OCI-LY7 (cell line): ENCODE results near the gene MAGEB16. TPM values are rescaled to one million over a fixed set of nuclear protein-coding genes. Genes with fewer than 3 reads are reported as not detected.

Experiments used
- BruUV-seq: library from RNA; stranded (reverse); fragments of 400-500 nt; replicated peaks from 2 replicates; lab custom pipeline; 2021; lab: Mats Ljungman, UMichigan
- CTCF ChIA-PET: fragments of 300-600 bp; sonication (Branson Sonifier 250); formaldehyde crosslinking; loops from one replicate; lab custom pipeline; 2022; ENCODE audit warnings: antibody characterized with exemption; ENCODE audit not compliant: unreplicated experiment; lab: Charles Lee
- POLR2A ChIA-PET: fragments of 300-600 bp; sonication (Branson Sonifier 250); formaldehyde crosslinking; loops from one replicate; lab custom pipeline; 2022; ENCODE audit warnings: antibody characterized with exemption; lab: Charles Lee
- DNase-seq: peaks from one replicate; pipeline ENCODE4 v3.0.0-alpha.2; 2015; ENCODE audit warnings: low spot score
- H2AFZ ChIP-seq: fragments of 200-600 bp; sonication (generic), shearing (Covaris generic); 2 replicates; pipeline ENCODE4 v1.6.1; 2014; ENCODE audit warnings: mild to moderate bottlenecking, antibody characterized with exemption, low read length, moderate library complexity
- H3K27ac ChIP-seq: fragments of 200-600 bp; sonication (generic); 2 replicates; pipeline ENCODE4 v1.5.1; 2014; ENCODE audit warnings: mixed run types, low read depth, mild to moderate bottlenecking, moderate library complexity, low read length, inconsistent platforms; ENCODE audit not compliant: poor library complexity, severe bottlenecking
- H3K36me3 ChIP-seq: fragments of 200-600 bp; sonication (generic); 2 replicates; pipeline ENCODE4 v1.6.1; 2014; ENCODE audit warnings: mild to moderate bottlenecking, antibody characterized with exemption, low read length, moderate library complexity, mixed read lengths; ENCODE audit not compliant: insufficient read depth
- H3K4me1 ChIP-seq: fragments of 200-600 bp; sonication (generic); 2 replicates; pipeline ENCODE4 v1.5.1; 2014; ENCODE audit warnings: mild to moderate bottlenecking, low read length; ENCODE audit not compliant: insufficient read depth, poor library complexity, severe bottlenecking
- H3K4me2 ChIP-seq: fragments of 200-600 bp; sonication (generic); 2 replicates; pipeline ENCODE4 v1.6.1; 2014; ENCODE audit warnings: mild to moderate bottlenecking, low read length
- H3K4me3 ChIP-seq: fragments of 200-600 bp; sonication (generic); 2 replicates; pipeline ENCODE4 v1.5.1; 2014; ENCODE audit warnings: mild to moderate bottlenecking, low read depth, low read length; ENCODE audit not compliant: poor library complexity, severe bottlenecking
- H3K79me2 ChIP-seq: fragments of 200-600 bp; sonication (generic); 2 replicates; pipeline ENCODE4 v1.6.1; 2016; ENCODE audit warnings: low read depth, mild to moderate bottlenecking, low read length, moderate library complexity, mixed read lengths; ENCODE audit not compliant: insufficient read depth
- H3K9me2 ChIP-seq: fragments of 200-600 bp; sonication (generic); 2 replicates; pipeline ENCODE4 v1.6.1; 2016; ENCODE audit warnings: mild to moderate bottlenecking, low read length, mixed read lengths; ENCODE audit not compliant: insufficient read depth
- H3K9me3 ChIP-seq: fragments of 200-600 bp; sonication (generic); 2 replicates; pipeline ENCODE4 v1.6.1; 2014; ENCODE audit warnings: mild to moderate bottlenecking, mixed run types, low read length, mixed read lengths
- H4K20me1 ChIP-seq: fragments of 200-600 bp; sonication (generic); 2 replicates; pipeline ENCODE4 v1.6.1; 2014; ENCODE audit warnings: mild to moderate bottlenecking, antibody characterized with exemption, low read length, moderate library complexity, mixed read lengths; ENCODE audit not compliant: insufficient read depth
- CTCF ChIP-seq: fragments of 200-600 bp; sonication (generic); conservative IDR thresholded peaks from 2 replicates; pipeline ENCODE4 v1.5.1; 2014; ENCODE audit warnings: mild to moderate bottlenecking, antibody characterized with exemption, low read length, moderate library complexity, mixed read lengths
- EZH2phosphoT487 ChIP-seq: fragments of 200-600 bp; sonication (generic); IDR thresholded peaks from 2 replicates; pipeline ENCODE4 v1.6.1; 2018; ENCODE audit warnings: low read depth, borderline replicate concordance, mild to moderate bottlenecking, mixed run types, antibody characterized with exemption, low read length, moderate library complexity, mixed read lengths
- intact Hi-C: fragments of 100-400 bp; cut with micrococcal nuclease; formaldehyde crosslinking; loops from one replicate; pipeline ENCODE4 v1.10.0; 2022; ENCODE audit not compliant: unreplicated experiment
- total RNA-seq, 2 experiments: library from RNA; depleted of rRNA in 1 of 2; stranded (reverse); fragments of >200 nt in 1 of 2; shearing (Covaris generic) in 1 of 2; gene quantifications; 2 replicates each; pipeline ENCODE4 v1.2.3, GENCODE V29; 2014 to 2022

Gene MAGEB16
- total RNA-seq, 2 experiments from 2014 or later = not detected

GRCh38 chrX:35847736-35848135, 49.6 kb downstream of the MAGEB16 start:
- intact Hi-C loops = no loop called here
- Histone ChIP-seq H2AFZ (no peak overlapping the region), H3K4me1 (no peaks in the 10 kb centered on the region), H4K20me1 (no peaks in the 10 kb centered on the region), H3K79me2 (no peaks in the 10 kb centered on the region), H3K9me3 (no peaks in the 10 kb centered on the region), H3K36me3 (no peaks in the 10 kb centered on the region), H3K4me2 (no peak overlapping the region), H3K4me3 (no peak overlapping the region), H3K27ac (no peak overlapping the region), H3K9me2 (no peaks in the 10 kb centered on the region)
- POLR2A ChIA-PET = interaction anchor here (0.6 kb wide), 1 partner anchor 274 kb away, joined by 3 read pairs; no protein-coding TSS in a partner anchor
- DNase-seq = no peak
- no peak for TF ChIP-seq CTCF
- TF ChIP-seq EZH2phosphoT487 = no peak
- BruUV-seq = no TSS peak
- CTCF ChIA-PET = no interaction called here

Other genes starting within 250 kb of the MAGEB16 start
- not detected in 2 replicates for gene CFAP47, start 121.4 kb downstream of the MAGEB16 start, total RNA-seq (2014; rRNA removed; shearing (Covaris generic))
- not detected in 2 replicates for gene CFAP47, start 121.4 kb downstream of the MAGEB16 start, total RNA-seq (2022)